ENCODE measurements around the gene KCNK10.

KCNK10 gene

DNA sequence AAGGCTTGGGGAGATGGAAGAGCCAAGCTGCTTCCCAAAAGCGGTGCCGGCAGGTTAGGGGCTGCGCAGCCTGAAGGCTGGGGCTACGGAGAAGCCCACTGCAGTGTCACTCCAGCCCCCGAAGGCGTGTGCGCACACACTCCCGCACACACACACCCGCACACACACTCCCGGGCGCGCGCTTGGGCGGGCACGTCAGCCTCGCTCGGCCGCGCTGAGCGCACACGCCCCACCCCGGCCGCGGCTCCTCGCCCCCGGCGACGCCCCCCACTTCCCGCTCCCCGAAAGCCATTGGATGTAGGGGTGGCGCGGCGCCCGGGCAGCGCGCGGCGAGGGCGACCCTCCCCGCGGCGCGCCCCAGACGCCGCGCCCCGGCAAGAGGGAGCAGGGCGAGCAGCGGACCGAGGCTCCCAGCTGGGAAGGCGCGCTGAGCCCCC lies at the start of gene KCNK10:
KCNK10 (minus strand) TSS at position 184 of the 437 bp plus-strand sequence. CDS start 471 bp downstream, outside the sequence.
- no peak for DNase-seq (ENCODE audit: low read depth)

GRCh38 chr14:88369496-88369895 lies 46.4 kb upstream of the KCNK10 start:
- no peak for DNase-seq (ENCODE audit: low read depth)

- DNase-seq (ENCODE audit: low read depth): no peak
Observed at GRCh38 chr14:88364710-88365413, 41.8 kb upstream of the KCNK10 start.

DNA sequence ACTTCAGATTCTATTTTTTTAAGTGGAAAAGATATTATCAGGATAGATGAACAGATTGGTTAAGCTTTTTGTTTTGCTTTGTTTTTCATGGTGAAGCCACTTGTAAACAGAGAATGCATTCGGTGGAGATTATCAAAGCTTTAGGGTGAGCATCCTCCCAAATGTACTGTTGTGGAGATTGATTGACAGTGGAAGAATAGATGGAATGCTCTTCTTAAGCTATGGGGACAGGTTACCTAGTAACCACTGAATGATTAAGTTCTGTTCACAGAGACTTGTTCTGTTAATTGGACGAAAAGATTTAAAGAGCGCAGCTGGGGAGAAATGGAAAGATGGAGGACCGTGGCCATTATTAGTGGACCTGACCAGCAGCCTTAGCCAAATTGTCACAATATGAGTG lies 40.6 kb upstream of the KCNK10 start:
- DNase-seq (ENCODE audit: low read depth): no peak

- no peak for DNase-seq (ENCODE audit: low read depth)
Observed at GRCh38 chr14:88359500-88359899, 36.4 kb upstream of the KCNK10 start.

DNA sequence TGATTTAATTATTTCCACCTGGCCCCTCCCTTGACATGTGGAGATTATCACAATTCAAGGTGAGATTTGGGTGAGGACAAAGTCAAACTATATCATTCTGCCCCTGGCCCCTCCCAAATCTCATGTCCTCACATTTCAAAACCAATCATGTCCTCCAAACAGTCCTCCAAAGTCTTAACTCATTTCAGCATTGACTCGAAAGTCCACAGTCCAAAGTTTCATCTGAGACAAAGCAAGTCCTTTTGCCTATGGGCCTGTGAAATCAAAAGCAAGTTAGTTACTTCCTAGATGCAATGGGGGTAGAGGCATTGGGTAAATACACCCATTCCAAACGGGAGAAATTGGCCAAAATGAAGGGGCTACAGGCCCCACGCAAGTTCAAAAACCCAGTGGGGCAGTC lies 31.3 kb upstream of the KCNK10 start:
- DNase-seq (ENCODE audit: low read depth): no peak

- DNase-seq (ENCODE audit: low read depth): no peak
Observed at GRCh38 chr14:88352698-88353097, 29.6 kb upstream of the KCNK10 start.

DNA sequence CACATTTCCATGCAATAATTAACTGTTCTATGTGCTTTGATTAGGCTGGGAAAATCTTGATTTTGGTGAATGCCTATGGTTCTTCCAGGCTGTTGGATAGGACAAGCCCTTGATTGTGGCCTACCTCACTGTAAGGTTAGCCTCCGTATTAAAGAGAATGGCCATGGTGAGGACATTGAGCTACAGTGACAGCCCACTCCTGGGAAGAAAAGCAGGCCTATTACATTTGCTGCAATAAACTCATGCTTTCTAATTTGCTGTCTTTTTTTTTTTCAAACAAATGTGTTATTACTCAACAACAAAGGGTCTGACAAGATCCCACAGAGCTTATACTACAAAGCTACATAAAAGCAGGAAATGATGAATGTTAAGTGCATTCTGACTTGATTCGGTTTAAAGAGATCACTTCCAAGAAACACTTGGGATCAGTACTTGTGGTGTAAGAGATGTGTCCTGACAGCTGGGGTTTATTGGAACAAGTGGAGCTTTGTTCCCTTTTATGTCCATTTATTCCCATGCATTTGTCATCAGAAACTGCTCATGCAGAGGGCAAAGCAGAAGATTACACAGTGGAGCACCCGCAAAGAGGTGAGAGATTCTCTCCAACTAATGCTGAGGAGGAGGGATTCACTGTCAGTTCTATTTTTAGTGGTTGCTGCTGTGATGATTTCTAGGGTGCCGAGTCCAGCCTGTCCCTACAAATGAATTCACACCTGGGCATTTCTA lies 29.1 kb upstream of the KCNK10 start:
- DNase-seq (ENCODE audit: low read depth): no peak

DNA sequence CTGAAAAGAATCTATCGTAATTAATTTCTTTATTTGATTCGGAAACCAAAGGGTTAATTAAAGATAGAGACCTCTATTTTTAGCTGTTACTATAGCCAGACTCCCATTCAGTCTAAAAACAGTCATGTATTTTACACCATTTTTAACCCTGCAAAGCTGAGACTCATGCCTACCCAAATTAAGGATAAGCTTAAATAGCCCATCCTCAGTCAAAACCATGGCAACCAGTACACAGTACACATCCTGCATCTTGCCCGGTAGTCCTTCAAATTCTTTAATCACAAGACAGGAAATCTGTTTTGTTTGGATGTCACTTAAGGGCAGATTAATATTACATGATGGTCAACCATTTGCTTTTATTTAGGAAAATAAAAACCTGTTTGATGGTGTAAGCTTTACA lies 25.5 kb upstream of the KCNK10 start:
- DNase-seq (ENCODE audit: low read depth): no peak

DNA sequence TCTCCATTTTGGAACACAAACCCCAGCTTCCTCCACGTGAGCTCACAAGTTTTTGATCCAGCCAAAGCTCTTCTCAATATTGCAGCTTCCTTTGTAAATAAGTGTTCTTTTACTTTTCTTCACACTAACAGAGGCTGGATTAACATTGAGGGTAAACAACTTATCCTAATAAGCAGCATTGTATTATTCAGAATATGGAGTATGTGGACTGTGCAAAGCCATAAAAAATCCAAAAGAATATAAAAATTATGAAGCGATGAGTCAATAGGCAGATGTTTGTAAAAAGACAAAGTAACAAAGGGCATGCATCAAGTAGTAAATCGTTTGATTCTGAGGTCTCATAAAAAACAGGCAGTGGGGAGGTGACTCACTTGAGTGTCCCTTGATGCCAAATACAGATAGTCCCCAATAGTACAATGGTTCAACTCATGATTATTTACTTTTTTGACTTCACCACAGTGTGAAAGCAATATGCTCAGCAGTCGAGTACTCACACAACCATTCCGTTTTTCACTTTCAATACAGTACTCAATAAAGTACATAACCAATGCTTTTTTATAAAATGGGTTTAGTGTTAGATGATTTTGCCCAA lies 23.1 kb upstream of the KCNK10 start:
- DNase-seq (ENCODE audit: low read depth): no peak

GRCh38 chr14:88342980-88343379 lies 19.9 kb upstream of the KCNK10 start:
- no peak for DNase-seq (ENCODE audit: low read depth)

DNA sequence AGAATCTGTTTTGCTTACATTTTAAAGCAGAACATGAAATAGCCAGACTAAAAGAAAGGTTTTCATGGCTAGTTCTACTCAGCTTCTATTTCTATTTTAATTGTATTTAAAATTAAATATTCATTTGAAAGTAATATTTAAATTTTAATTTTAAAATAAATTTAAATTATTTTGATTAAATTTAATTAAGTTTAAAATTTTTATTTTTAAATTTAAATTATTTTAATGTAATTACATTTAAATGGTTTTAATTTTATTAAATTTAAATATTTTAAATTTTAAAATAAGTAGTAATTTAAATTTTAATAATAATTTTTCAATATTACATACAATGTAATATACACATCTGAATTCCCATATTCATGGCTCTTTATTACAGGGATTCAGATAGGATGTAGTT lies 17.3 kb upstream of the KCNK10 start:
- DNase-seq (ENCODE audit: low read depth): no peak

GRCh38 chr14:88333036-88333435 lies 10.0 kb upstream of the KCNK10 start:
- no peak for DNase-seq (ENCODE audit: low read depth)

DNA sequence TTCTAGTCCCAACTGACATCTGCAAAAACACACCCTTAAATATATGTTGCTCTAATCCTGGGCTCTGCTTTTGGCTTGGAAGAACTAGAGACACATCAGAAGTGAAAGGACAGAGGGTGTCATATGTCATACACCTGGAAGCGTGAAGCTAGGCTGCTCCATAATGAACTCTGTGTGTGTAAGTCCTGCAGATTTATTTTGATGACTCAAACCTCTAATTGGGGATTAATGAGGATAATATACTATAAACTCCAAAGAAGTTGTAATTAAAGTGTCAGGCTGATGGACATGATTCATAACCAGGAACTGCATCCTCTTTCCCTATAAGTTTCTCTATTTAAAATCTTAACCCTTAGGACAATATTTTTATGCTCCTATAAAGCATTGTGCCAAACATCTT lies 4.4 kb upstream of the KCNK10 start:
- no peak for DNase-seq (ENCODE audit: low read depth)

- DNase-seq (ENCODE audit: low read depth): no peak
Observed at GRCh38 chr14:88326352-88327103, 3.5 kb upstream of the KCNK10 start.

GRCh38 chr14:88325883-88326282 lies 2.8 kb upstream of the KCNK10 start:
- DNase-seq (ENCODE audit: low read depth): no peak

GRCh38 chr14:88324930-88325329 lies 1.9 kb upstream of the KCNK10 start:
- no peak for DNase-seq (ENCODE audit: low read depth)

DNA sequence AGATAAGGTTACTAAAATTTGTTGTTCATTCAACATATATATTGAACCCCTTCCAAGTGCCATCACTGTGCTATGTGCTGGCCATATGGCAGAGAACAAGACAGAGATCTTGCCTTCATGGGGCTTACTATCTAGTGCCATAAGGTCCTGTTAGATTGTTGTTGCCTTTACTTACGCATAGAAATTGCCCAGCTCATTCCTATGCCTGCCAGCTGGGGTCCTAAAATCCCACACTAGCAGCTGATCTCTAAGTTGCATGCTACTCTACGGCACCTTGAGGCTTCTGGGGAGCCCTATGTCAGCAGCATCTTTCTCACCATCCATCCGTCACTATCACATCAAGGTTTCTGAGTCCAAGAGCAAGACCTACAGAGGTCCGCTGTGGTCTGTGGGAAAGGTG lies 1.4 kb upstream of the KCNK10 start:
- DNase-seq (ENCODE audit: low read depth): no peak

DNA sequence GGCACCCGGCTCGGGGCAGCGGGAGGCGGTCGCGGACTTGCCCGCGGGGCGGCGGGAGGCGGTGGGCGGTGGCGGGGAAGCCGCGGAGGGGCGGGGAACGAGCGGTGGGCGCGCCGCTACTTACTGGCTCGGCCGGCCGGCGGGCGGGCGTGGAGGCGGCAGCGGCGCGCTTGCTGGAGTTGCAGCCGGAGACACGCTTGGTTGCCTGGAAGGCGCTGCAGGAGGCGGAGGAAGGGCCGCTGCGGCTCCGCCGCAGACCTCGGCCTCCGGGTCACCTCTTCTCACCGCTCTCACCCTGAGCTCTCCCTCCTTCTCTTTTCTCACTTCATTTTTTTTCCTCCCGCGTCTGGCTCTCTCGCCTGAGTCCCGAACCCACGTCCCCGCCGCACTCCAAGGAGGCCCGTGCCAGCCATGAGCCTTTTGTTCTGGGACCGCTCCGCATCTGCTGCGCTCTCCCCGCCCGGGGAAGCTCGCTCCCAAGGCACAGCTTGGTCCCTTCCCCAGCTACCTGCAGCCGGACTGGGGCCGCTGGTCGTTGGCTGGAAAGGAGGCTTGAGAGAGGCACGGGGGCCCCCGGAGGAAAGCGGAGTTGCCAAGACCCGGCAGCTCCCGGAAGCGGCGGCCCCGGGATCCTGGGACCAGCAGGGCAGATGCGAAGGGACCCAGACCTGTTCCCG lies 592 bp upstream of the KCNK10 start:
- no peak for DNase-seq (ENCODE audit: low read depth)

GRCh38 chr14:88322504-88323085 lies 474 bp downstream of the KCNK10 start:
- no peak for DNase-seq (ENCODE audit: low read depth)

DNA sequence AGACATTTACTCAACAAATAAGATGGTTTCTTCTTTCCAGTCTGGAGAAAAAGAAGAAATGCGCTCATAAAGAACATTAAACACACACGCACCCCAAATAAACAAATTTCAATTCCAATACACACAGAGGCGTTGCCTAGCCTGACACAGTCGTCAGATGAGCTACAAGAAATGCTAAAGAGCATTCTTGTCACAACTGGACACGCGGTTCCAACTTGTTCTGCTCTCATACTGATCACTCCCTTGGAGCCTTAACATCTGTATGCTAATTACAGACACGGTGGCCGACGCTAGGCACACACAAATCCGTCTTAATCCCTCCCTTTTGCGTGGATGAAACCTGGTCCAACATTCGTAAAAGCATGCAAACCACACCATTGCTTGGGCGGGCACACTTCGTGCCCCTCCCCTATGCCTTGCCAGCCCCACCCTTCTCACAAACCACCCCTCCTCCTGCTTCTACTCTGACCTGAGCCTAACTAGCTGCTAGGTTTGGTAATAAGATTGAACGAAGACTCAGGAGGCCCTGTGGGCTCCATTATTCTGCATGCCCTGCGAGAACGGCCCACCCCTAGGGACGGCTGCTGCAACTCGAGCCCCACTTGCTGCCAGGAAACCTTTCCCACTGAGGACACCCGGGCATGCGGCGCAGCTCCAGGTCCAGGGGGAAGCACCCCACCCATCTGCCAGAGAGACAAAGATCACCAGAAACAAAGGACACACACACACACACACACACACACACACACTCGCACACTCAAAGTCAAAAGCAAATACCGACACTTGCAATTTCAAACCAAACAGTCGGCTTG lies 1.2 kb downstream of the KCNK10 start:
- DNase-seq (ENCODE audit: low read depth): no peak
